ENCODE data around the gene PTPA. TPM values are rescaled to one million over a fixed set of nuclear protein-coding genes. Genes with fewer than 3 reads are reported as not detected.

The PTPA gene
- total and polyA plus RNA-seq, 12 donors = 106 to 227 (median 186) TPM

- peak overlapping the region; percentile 100 for H3K27ac ChIP-seq
- H3K27me3 ChIP-seq = no peaks in the 10 kb centered on the region
- H3K4me3 ChIP-seq = peak overlapping the region in 9 of 10 donors; percentile 37 to 62 (median 56)
- intact Hi-C loops (cut with DNase I) = loop anchor here in 7 of 10 donors (2.0 to 10.0 kb wide), 8 partner anchors 36 to 355 kb away; partner anchors contain the start of gene IER5L (in 1 of the 7)
- TF ChIP-seq, protein P1, sequence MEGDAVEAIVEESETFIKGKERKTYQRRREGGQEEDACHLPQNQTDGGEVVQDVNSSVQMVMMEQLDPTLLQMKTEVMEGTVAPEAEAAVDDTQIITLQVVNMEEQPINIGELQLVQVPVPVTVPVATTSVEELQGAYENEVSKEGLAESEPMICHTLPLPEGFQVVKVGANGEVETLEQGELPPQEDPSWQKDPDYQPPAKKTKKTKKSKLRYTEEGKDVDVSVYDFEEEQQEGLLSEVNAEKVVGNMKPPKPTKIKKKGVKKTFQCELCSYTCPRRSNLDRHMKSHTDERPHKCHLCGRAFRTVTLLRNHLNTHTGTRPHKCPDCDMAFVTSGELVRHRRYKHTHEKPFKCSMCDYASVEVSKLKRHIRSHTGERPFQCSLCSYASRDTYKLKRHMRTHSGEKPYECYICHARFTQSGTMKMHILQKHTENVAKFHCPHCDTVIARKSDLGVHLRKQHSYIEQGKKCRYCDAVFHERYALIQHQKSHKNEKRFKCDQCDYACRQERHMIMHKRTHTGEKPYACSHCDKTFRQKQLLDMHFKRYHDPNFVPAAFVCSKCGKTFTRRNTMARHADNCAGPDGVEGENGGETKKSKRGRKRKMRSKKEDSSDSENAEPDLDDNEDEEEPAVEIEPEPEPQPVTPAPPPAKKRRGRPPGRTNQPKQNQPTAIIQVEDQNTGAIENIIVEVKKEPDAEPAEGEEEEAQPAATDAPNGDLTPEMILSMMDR (IDR thresholded peaks at IDR 0.05) = peak in 1 of 9 donors; percentile 15
- peak in 7 of 8 donors; percentile 7 to 41 (median 22) for ATAC-seq
- 2 to 8% methylated on average over 12 to 13 of the region's 13 CpGs for WGBS, 2 donors
- H3K9me3 ChIP-seq = no peaks in the 10 kb centered on the region
- DNase-seq = peak; percentile 44 to 94
- peaks cover 0 to 58% (median 9%) of the 10 kb centered on the region in 9 donors for H3K36me3 ChIP-seq
- peaks cover 61 to 92% (median 84%) of the 10 kb centered on the region in 9 donors for H3K4me1 ChIP-seq
Measured at GRCh38 chr9:129141066-129142041, 30.1 kb downstream of the PTPA start.

DNA sequence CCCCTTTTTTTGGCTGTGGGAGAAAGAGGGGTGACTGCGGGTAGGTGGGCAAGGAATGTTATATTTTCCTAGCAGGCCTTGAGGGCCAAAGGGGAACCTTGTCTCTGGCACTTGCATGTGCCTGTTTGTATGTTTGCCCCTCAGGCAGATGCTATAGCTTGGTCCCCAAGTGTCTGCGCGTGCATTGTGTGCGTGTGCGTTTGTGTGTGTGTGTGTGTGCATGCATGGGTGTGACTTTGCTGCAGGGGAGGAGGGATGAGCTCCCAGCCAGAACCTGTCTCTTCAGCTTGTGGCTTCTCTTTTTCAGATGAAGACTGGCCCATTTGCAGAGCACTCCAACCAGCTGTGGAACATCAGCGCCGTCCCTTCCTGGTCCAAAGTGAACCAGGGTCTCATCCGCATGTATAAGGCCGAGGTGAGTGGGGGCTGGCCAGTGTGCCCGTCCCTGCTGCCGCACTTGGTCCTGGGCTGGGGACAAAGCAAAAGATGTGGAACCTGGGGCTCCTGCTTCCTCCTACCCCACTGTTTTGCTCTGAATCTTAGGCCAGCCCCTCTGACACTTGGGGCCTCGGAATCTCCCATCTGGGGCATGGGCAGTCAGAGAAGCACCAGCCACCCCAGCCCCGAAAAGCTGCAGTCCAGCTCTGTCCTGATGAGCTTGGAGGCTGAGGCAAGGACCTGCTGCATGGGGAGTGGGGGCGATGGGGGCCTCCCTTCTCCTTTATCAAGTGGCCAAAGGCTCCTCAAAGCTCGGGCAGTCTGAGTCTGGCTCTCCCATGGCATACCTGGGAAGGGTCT, 31.1 kb downstream of the PTPA start:
- peaks cover 0 to 55% (median 6%) of the 10 kb centered on the region in 9 donors for H3K36me3 ChIP-seq
- DNase-seq (no peak), ATAC-seq (no peak)
- WGBS, 2 donors = 39 to 45% methylated on average over 15 of the region's 15 CpGs
- no peaks in the 10 kb centered on the region for H3K9me3 ChIP-seq
- no peaks in the 10 kb centered on the region for H3K27me3 ChIP-seq
- H3K4me1 ChIP-seq = peaks cover 71 to 98% (median 94%) of the 10 kb centered on the region in 9 donors
- intact Hi-C loops (cut with DNase I) = loop anchor here in 5 of 10 donors (5.0 to 10.0 kb wide), 5 partner anchors 35 to 352 kb away; partner anchors contain the start of gene IER5L (in 1 of the 5)
- TF ChIP-seq, protein P1 (IDR thresholded peaks at IDR 0.05) = no peak
- H3K27ac ChIP-seq = peak overlapping the region; percentile 100
- peak overlapping the region in 9 of 10 donors; percentile 3 to 62 (median 56) for H3K4me3 ChIP-seq

DNA sequence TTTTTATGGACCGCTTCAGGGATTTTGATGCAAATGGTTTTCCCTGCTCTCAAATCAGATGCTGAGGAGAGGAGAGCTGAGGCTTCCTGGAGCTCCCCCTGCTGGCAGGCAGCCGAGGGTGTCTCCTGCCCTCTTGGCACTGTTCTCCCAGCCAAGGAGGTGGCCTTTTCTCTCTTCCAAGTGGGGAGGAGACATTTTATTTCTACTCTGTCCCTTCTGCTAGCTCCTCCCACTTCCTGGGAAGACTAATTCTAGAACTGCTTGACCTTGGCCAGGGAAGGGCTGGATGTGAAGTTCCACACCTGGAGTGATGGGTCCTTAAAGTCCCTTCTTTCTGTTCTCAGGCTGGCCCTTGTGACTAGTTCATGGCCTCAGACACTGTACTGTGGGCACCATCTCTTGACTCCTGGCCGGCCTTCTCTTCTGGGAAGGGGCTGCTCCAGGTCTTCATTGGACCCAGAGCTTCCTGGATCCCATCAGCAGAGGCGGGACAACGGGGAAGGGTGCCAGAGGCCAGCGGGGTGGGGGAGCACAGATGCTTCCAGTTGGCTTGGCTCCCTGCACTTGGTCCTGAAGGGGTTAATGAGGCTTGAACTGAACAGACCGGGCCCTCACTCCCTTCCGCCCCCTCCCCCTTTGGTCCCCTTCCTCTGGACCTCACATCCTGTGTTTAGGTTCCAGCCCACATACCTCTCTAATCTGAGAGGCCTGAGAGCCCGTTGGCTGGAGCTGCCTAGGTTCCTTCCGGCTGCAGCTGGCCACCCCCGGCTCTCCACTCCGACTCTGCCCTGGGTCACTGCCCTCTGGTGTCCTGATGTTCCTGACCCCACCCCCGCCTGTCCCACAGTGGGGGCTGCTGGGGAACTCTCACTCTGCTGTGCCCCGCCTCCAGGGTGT, 32.1 kb downstream of the PTPA start:
- ATAC-seq (peak; percentile 27 to 63 (median 48)), DNase-seq (peak; percentile 91 to 94)
- Histone ChIP-seq H3K4me1 (peaks cover 70 to 98% (median 96%) of the 10 kb centered on the region in 9 donors), H3K4me3 (peak overlapping the region in 8 of 10 donors; percentile 18 to 62 (median 56)), H3K9me3 (no peaks in the 10 kb centered on the region), H3K27me3 (no peaks in the 10 kb centered on the region), H3K27ac (peak overlapping the region; percentile 100), H3K36me3 (peaks cover 0 to 55% (median under 1%) of the 10 kb centered on the region in 9 donors)
- intact Hi-C loops (cut with DNase I) = loop anchor here in 7 of 10 donors (1.0 to 10.0 kb wide), 7 partner anchors 31 to 352 kb away; partner anchors contain the start of gene IER5L (in 1 of the 7)
- 6 to 11% methylated on average over 14 of the region's 14 CpGs for WGBS, 2 donors
- TF ChIP-seq, protein P1 (IDR thresholded peaks at IDR 0.05) = peak; percentile 72 to 97 (median 92)

All from heart right ventricle (tissue), 16 donors.